SK-N-SH treated with all-trans-retinoic acid at 6 μM for 48 hours (cell line): Measurements from ENCODE around the gene SF3A1.
"Not testable (repeated sequence)": the region's sequence is repeated elsewhere in the genome, so short reads cannot be mapped to it uniquely, and the experiment has no call there.

ENCODE experiments used
- CREB5 ChIP-seq: fragments of 250-450 bp; sonication (Bioruptor Pico); IDR thresholded peaks from 2 replicates; pipeline ENCODE4 v1.5.1; 2020; ENCODE audit warnings: low read depth, mild to moderate bottlenecking, moderate library complexity
- CSRNP3 ChIP-seq: fragments of 250-450 bp; sonication (Bioruptor Pico); IDR thresholded peaks from 2 replicates; pipeline ENCODE4 v1.5.1; 2021; ENCODE audit warnings: mild to moderate bottlenecking, moderate library complexity
- GLIS3 ChIP-seq: fragments of 250-450 bp; sonication (Bioruptor Pico); IDR thresholded peaks from 2 replicates; pipeline ENCODE4 v1.5.0; 2020; ENCODE audit warnings: mild to moderate bottlenecking, moderate library complexity
- ISL1 ChIP-seq: fragments of 250-450 bp; sonication (Bioruptor Pico); IDR thresholded peaks from 2 replicates; pipeline ENCODE4 v2.1.2; 2022; ENCODE audit warnings: mild to moderate bottlenecking, moderate library complexity
- PATZ1 ChIP-seq: fragments of 250-450 bp; sonication (Bioruptor Pico); IDR thresholded peaks from 2 replicates; pipeline ENCODE4 v1.8.0; 2020; ENCODE audit warnings: mild to moderate bottlenecking, moderate library complexity, borderline replicate concordance
- PPARA ChIP-seq: fragments of 250-450 bp; sonication (Bioruptor Pico); IDR thresholded peaks from 2 replicates; pipeline ENCODE4 v1.5.0; 2020; ENCODE audit warnings: mild to moderate bottlenecking, borderline replicate concordance
- RARB ChIP-seq: fragments of 250-450 bp; sonication (Bioruptor Pico); IDR thresholded peaks from 2 replicates; pipeline ENCODE4 v1.8.0; 2021; ENCODE audit warnings: mild to moderate bottlenecking, moderate library complexity
- TOX ChIP-seq: fragments of 250-450 bp; sonication (Bioruptor Pico); IDR thresholded peaks from 2 replicates; pipeline ENCODE4 v1.8.0; 2021; ENCODE audit warnings: mild to moderate bottlenecking, moderate library complexity, borderline replicate concordance
- ZC3H10 ChIP-seq: fragments of 250-450 bp; sonication (Bioruptor Pico); IDR thresholded peaks from 2 replicates; pipeline ENCODE4 v1.5.1; 2021; ENCODE audit warnings: mild to moderate bottlenecking, moderate library complexity
- ZFP3 ChIP-seq: fragments of 250-450 bp; sonication (Bioruptor Pico); IDR thresholded peaks from 2 replicates; pipeline ENCODE4 v1.5.0; 2020; ENCODE audit warnings: mild to moderate bottlenecking, moderate library complexity
- ZNF8 ChIP-seq: fragments of 450-650 bp; formaldehyde crosslinking; IDR thresholded peaks from 2 replicates; pipeline ENCODE4 v1.5.0; 2020; ENCODE audit warnings: mild to moderate bottlenecking, moderate library complexity

GRCh38 chr22:30401024-30401423 lies 44.3 kb upstream of the SF3A1 start:
- TF ChIP-seq ZNF8 (CRISPR knock-in tag); ZC3H10 (CRISPR knock-in tag); CSRNP3; CREB5; PATZ1 (CRISPR knock-in tag); GLIS3 (CRISPR knock-in tag); PPARA; RARB (CRISPR knock-in tag); ISL1 (CRISPR knock-in tag); TOX (CRISPR knock-in tag); ZFP3: not testable (repeated sequence)
